HepG2 (cell line): ENCODE measurements around the gene ASB3. TPM values are rescaled to one million over a fixed set of nuclear protein-coding genes. Genes with fewer than 3 reads are reported as not detected.

Experiments
- CEBPB ChIP-seq: IDR thresholded peaks from 2 replicates; pipeline ENCODE4 v1.6.1; 2011; ENCODE audit warnings: low read depth, low read length, improper control_type of control experiment, borderline replicate concordance
- CREB1 ChIP-seq, 2 experiments: fragments of 450-650 bp in 1 of 2; IDR thresholded peaks; 2 replicates each; pipeline ENCODE4 v1.6.1; 2016 to 2017; ENCODE audit warnings: control low read depth in 1 of 2, mild to moderate bottlenecking in 1 of 2, missing compliant biosample characterization in 1 of 2, missing genetic modification characterization in 1 of 2
- FOXM1 ChIP-seq: sonication (generic); formaldehyde crosslinking; IDR thresholded peaks from 2 replicates; pipeline ENCODE4 v1.5.0; 2020; ENCODE audit warnings: missing genetic modification reagents
- FOXP1 ChIP-seq, 2 experiments: fragments of 450-650 bp in 1 of 2; IDR thresholded peaks; 2 replicates each; pipeline ENCODE4 v1.6.1; 2017 to 2018; ENCODE audit warnings: antibody characterized with exemption in 1 of 2
- MEIS1 ChIP-seq: sonication (generic); formaldehyde crosslinking; IDR thresholded peaks from 2 replicates; pipeline ENCODE4 v1.9.0; 2021; ENCODE audit warnings: mild to moderate bottlenecking, missing genetic modification reagents, moderate library complexity, borderline replicate concordance
- MIXL1 ChIP-seq: IDR thresholded peaks from 2 replicates; pipeline ENCODE4 v1.6.1; 2016
- MXD4 ChIP-seq: IDR thresholded peaks from 2 replicates; pipeline ENCODE4 v1.6.1; 2016; ENCODE audit warnings: mild to moderate bottlenecking, missing biosample characterization, missing genetic modification reagents
- RBFOX2 ChIP-seq: fragments of 200-400 bp; formaldehyde crosslinking; IDR thresholded peaks from 2 replicates; pipeline ENCODE4 v1.6.1; 2017; ENCODE audit warnings: low read depth, mild to moderate bottlenecking, low read length
- RXRA ChIP-seq: sonication (generic); formaldehyde crosslinking; IDR thresholded peaks from 2 replicates; pipeline ENCODE4 v1.5.1; 2020; ENCODE audit warnings: missing genetic modification reagents
- SPEN ChIP-seq: sonication (generic); formaldehyde crosslinking; IDR thresholded peaks from 2 replicates; pipeline ENCODE4 v1.5.1; 2020; ENCODE audit warnings: low read depth, mild to moderate bottlenecking, missing genetic modification reagents
- TBX2 ChIP-seq: sonication (generic); formaldehyde crosslinking; IDR thresholded peaks from 2 replicates; pipeline ENCODE4 v1.5.0; 2020; ENCODE audit warnings: missing genetic modification reagents, mild to moderate bottlenecking, borderline replicate concordance
- THAP11 ChIP-seq: IDR thresholded peaks from 2 replicates; pipeline ENCODE4 v1.6.1; 2016; ENCODE audit warnings: missing biosample characterization, missing genetic modification reagents
- ZFYVE20 ChIP-seq: sonication (generic); formaldehyde crosslinking; IDR thresholded peaks from 2 replicates; pipeline ENCODE4 v1.8.0; 2023; ENCODE audit warnings: low read depth, mild to moderate bottlenecking, moderate library complexity, missing genetic modification reagents, borderline replicate concordance
- ZNF24 ChIP-seq: fragments of 450-650 bp; IDR thresholded peaks from 2 replicates; pipeline ENCODE4 v1.6.1; 2017; ENCODE audit warnings: antibody characterized with exemption, mild to moderate bottlenecking
- ZNF563 ChIP-seq: sonication (generic); formaldehyde crosslinking; IDR thresholded peaks from 2 replicates; pipeline ENCODE4 v1.8.0; 2022; ENCODE audit warnings: mild to moderate bottlenecking, moderate library complexity, missing genetic modification reagents
- ZNF589 ChIP-seq: sonication (generic); formaldehyde crosslinking; conservative IDR thresholded peaks from 2 replicates; pipeline ENCODE4 v1.8.0; 2022; ENCODE audit warnings: mild to moderate bottlenecking, moderate library complexity, missing genetic modification reagents
- polyA plus RNA-seq, 8 experiments: library from polyadenylated mRNA; depleted of rRNA in 3 of 8; stranded (reverse) in 7 of 8; unstranded in 1 of 8; fragments of >200 nt; fragmentation: Illumina TruSeq in 4 of 8; extraction: Trizol in 4 of 8; gene quantifications; 2 replicates each; pipeline versions ENCODE4 v1.2.1 to v1.2.3, GENCODE V29; 2011 to 2016; ENCODE audit warnings: low read depth in 4 of 8, missing spikeins in 1 of 8, mixed read lengths in 1 of 8; ENCODE audit not compliant: insufficient read depth in 1 of 8
- total RNA-seq, 5 experiments: library from RNA; depleted of rRNA; stranded (reverse); fragments of >200 nt; fragmentation: Illumina TruSeq; extraction: Trizol; gene quantifications; 2 replicates each; pipeline ENCODE4 v1.2.3, GENCODE V29; 2016; ENCODE audit warnings: low read depth in 1 of 5
- TF ChIP-seq, protein P1 (sequence below), 2 experiments: sonication (generic) in 1 of 2; formaldehyde crosslinking in 1 of 2; IDR thresholded peaks; 2 replicates each; pipeline versions ENCODE4 v1.4.0 to v1.6.1; 2018 to 2020; ENCODE audit warnings: missing genetic modification reagents in 2 of 2, borderline replicate concordance in 1 of 2, low read depth in 1 of 2, mild to moderate bottlenecking in 1 of 2, missing biosample characterization in 1 of 2
- TF ChIP-seq, protein P2 (sequence below): sonication (generic); formaldehyde crosslinking; IDR thresholded peaks from 2 replicates; pipeline ENCODE4 v1.5.1; 2020; ENCODE audit warnings: missing genetic modification reagents, mild to moderate bottlenecking, borderline replicate concordance
- TF ChIP-seq, protein P3 (sequence below): sonication (generic); formaldehyde crosslinking; IDR thresholded peaks from 2 replicates; pipeline ENCODE4 v1.4.0; 2020; ENCODE audit warnings: mild to moderate bottlenecking, missing genetic modification reagents

Gene ASB3
- total and polyA plus RNA-seq, 2 of the 13 experiments (the other 11 are each of a cell fraction or from before 2014, with no cell fraction given), result 40.1 to 41.8 TPM

DNA sequence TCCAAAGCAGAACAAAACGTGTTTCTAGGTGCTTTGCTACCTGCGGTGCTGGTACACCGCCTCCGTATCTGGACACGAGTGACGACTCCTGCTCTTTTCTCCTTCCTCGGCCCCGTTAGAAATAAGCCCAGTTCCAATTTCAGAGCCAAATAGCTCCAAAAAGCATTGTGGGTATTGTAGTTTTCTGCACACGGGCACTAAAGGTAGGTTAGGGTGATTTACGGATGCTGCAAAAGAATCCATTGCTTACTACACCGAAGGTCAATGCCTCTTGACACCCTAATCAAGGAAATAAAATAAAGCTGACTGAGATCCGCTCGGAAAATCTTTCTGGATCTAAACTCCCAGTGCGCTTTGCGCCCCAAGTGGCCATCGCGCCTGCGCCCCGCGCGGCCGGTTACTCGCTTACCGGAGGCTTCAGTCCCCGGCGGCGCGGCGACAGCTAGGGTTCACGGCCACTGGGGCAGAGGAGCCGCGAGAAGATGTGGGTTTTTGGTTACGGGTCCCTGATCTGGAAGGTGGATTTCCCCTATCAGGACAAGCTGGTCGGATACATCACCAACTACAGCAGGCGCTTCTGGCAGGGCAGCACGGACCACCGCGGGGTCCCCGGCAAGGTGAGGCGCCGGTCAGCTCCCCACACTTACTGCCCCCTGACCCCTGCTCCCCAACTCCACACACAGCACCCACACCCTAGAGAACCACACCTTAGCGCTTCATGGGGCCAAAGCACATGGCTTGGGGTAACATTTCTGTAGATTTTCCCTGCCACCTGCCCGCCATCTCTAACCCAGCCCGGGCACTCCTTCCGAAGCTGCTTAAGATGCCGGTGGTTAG, 19.1 kb downstream of the ASB3 start, which contains the start of gene CHAC2 (continued):
- TF ChIP-seq, protein P1, sequence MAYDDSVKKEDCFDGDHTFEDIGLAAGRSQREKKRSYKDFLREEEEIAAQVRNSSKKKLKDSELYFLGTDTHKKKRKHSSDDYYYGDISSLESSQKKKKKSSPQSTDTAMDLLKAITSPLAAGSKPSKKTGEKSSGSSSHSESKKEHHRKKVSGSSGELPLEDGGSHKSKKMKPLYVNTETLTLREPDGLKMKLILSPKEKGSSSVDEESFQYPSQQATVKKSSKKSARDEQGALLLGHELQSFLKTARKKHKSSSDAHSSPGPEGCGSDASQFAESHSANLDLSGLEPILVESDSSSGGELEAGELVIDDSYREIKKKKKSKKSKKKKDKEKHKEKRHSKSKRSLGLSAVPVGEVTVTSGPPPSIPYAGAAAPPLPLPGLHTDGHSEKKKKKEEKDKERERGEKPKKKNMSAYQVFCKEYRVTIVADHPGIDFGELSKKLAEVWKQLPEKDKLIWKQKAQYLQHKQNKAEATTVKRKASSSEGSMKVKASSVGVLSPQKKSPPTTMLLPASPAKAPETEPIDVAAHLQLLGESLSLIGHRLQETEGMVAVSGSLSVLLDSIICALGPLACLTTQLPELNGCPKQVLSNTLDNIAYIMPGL (CRISPR knock-in tag; IDR thresholded peaks at IDR 0.05; ENCODE audit: borderline replicate concordance in 1 of 2, low read depth in 1 of 2), result peak; percentile 56 to 60; a peak in 2 of 4 replicates
- TF ChIP-seq FOXP1 (IDR thresholded peaks at IDR 0.05) (no peak), FOXP1 (CRISPR knock-in tag; IDR thresholded peaks at IDR 0.05) (no peak), MIXL1 (CRISPR knock-in tag) (no peak), CREB1 (IDR thresholded peaks at IDR 0.05) (no peak), CREB1 (CRISPR knock-in tag; IDR thresholded peaks at IDR 0.05) (peak; percentile 81), MXD4 (CRISPR knock-in tag) (peak; percentile 31; the same call in 1 of the 2 replicates), SPEN (CRISPR knock-in tag) (no peak), CEBPB (no peak), ZNF24 (0 out of 2 replicates have a peak, but pooled peaks have one; percentile 9), ZNF589 (CRISPR knock-in tag) (no peak), RBFOX2 (peak; percentile 62), ZNF563 (no peak), ZFYVE20 (CRISPR knock-in tag) (no peak), TBX2 (CRISPR knock-in tag) (peak; percentile 65; the same call in 1 of the 2 replicates), THAP11 (peak; percentile 98), RXRA (CRISPR knock-in tag) (peak; percentile 85), MEIS1 (CRISPR knock-in tag) (0 out of 2 replicates have a peak, but pooled peaks have one; percentile 18), FOXM1 (CRISPR knock-in tag) (no peak)
- TF ChIP-seq, protein P2, sequence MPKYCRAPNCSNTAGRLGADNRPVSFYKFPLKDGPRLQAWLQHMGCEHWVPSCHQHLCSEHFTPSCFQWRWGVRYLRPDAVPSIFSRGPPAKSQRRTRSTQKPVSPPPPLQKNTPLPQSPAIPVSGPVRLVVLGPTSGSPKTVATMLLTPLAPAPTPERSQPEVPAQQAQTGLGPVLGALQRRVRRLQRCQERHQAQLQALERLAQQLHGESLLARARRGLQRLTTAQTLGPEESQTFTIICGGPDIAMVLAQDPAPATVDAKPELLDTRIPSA (CRISPR knock-in tag), result no peak
- TF ChIP-seq, protein P3, sequence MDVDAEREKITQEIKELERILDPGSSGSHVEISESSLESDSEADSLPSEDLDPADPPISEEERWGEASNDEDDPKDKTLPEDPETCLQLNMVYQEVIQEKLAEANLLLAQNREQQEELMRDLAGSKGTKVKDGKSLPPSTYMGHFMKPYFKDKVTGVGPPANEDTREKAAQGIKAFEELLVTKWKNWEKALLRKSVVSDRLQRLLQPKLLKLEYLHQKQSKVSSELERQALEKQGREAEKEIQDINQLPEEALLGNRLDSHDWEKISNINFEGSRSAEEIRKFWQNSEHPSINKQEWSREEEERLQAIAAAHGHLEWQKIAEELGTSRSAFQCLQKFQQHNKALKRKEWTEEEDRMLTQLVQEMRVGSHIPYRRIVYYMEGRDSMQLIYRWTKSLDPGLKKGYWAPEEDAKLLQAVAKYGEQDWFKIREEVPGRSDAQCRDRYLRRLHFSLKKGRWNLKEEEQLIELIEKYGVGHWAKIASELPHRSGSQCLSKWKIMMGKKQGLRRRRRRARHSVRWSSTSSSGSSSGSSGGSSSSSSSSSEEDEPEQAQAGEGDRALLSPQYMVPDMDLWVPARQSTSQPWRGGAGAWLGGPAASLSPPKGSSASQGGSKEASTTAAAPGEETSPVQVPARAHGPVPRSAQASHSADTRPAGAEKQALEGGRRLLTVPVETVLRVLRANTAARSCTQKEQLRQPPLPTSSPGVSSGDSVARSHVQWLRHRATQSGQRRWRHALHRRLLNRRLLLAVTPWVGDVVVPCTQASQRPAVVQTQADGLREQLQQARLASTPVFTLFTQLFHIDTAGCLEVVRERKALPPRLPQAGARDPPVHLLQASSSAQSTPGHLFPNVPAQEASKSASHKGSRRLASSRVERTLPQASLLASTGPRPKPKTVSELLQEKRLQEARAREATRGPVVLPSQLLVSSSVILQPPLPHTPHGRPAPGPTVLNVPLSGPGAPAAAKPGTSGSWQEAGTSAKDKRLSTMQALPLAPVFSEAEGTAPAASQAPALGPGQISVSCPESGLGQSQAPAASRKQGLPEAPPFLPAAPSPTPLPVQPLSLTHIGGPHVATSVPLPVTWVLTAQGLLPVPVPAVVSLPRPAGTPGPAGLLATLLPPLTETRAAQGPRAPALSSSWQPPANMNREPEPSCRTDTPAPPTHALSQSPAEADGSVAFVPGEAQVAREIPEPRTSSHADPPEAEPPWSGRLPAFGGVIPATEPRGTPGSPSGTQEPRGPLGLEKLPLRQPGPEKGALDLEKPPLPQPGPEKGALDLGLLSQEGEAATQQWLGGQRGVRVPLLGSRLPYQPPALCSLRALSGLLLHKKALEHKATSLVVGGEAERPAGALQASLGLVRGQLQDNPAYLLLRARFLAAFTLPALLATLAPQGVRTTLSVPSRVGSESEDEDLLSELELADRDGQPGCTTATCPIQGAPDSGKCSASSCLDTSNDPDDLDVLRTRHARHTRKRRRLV (CRISPR knock-in tag), result peak; percentile 99
